ENCODE results near the gene CMTM2. TPM values are rescaled to one million over a fixed set of nuclear protein-coding genes. Genes with fewer than 3 reads are reported as not detected.

CMTM2 gene
- total RNA-seq, 2 experiments from 2014 or later = not detected

- H3K27me3 ChIP-seq (ENCODE audit: control insufficient read depth in 1 of 2, insufficient read depth in 2 of 2, low read length in 2 of 2) = no peaks in the 10 kb centered on the region
- H3K4me3 Mint-ChIP-seq = no peak overlapping the region
- H3K27ac ChIP-seq (ENCODE audit: low read depth in 1 of 2, low read length in 2 of 2) = no peak overlapping the region
- intact Hi-C loops (cut with DNase I, micrococcal nuclease) = no loop called here
- peaks cover 24% of the 10 kb centered on the region for H3K4me1 ChIP-seq (ENCODE audit: insufficient read depth, low read length)
- peaks cover under 1% of the 10 kb centered on the region for H3K36me3 ChIP-seq (ENCODE audit: insufficient read depth, low read length)
- H3K9me3 Mint-ChIP-seq = no peaks in the 10 kb centered on the region
- H3K27me3 Mint-ChIP-seq = no peaks in the 10 kb centered on the region
- H3K4me3 ChIP-seq (ENCODE audit: low read length) = no peak overlapping the region
- ChIA-PET POLR2A (interaction anchor here (0.7 to 1.0 kb wide), 2 partner anchors 9 to 23 kb away, joined by 3 read pairs; partner anchors contain the start of gene CKLF), CTCF (no interaction called here)
- H3K4me1 Mint-ChIP-seq (ENCODE audit: low read depth) = peaks cover 40% of the 10 kb centered on the region
- H3K27ac Mint-ChIP-seq = peak overlapping the region; percentile 15
- no peak for DNase-seq
- H3K36me3 Mint-ChIP-seq (ENCODE audit: low read depth) = no peaks in the 10 kb centered on the region
- H3K9me3 ChIP-seq (ENCODE audit: control insufficient read depth in 1 of 2, insufficient read depth in 1 of 2, low read length in 2 of 2) = no peaks in the 10 kb centered on the region
- TF ChIP-seq CTCF (IDR thresholded peaks at IDR 0.05) = no peak
- no peak for ATAC-seq (ENCODE audit: poor library complexity)
These were observed 35.7 kb upstream of the CMTM2 start for GRCh38 chr16:66543541-66543940.

GRCh38 chr16:66544016-66544757 lies 35.1 kb upstream of the CMTM2 start:
- ChIA-PET POLR2A (no interaction called here), CTCF (no interaction called here)
- Mint-ChIP-seq H3K27ac (peak overlapping the region; percentile 15), H3K4me3 (no peak overlapping the region), H3K4me1 (ENCODE audit: low read depth) (peaks cover 43% of the 10 kb centered on the region), H3K27me3 (no peaks in the 10 kb centered on the region), H3K36me3 (ENCODE audit: low read depth) (no peaks in the 10 kb centered on the region), H3K9me3 (no peaks in the 10 kb centered on the region)
- DNase-seq (no peak), ATAC-seq (ENCODE audit: poor library complexity) (no peak)
- Histone ChIP-seq H3K9me3 (ENCODE audit: control insufficient read depth in 1 of 2, insufficient read depth in 1 of 2, low read length in 2 of 2) (no peaks in the 10 kb centered on the region), H3K36me3 (ENCODE audit: insufficient read depth, low read length) (no peaks in the 10 kb centered on the region), H3K27ac (ENCODE audit: low read depth in 1 of 2, low read length in 2 of 2) (no peak overlapping the region), H3K4me3 (ENCODE audit: low read length) (no peak overlapping the region), H3K27me3 (ENCODE audit: control insufficient read depth in 1 of 2, insufficient read depth in 2 of 2, low read length in 2 of 2) (no peaks in the 10 kb centered on the region), H3K4me1 (ENCODE audit: insufficient read depth, low read length) (peaks cover 26% of the 10 kb centered on the region)
- TF ChIP-seq CTCF (IDR thresholded peaks at IDR 0.05) = no peak
- intact Hi-C loops (cut with DNase I, micrococcal nuclease) = no loop called here

DNA sequence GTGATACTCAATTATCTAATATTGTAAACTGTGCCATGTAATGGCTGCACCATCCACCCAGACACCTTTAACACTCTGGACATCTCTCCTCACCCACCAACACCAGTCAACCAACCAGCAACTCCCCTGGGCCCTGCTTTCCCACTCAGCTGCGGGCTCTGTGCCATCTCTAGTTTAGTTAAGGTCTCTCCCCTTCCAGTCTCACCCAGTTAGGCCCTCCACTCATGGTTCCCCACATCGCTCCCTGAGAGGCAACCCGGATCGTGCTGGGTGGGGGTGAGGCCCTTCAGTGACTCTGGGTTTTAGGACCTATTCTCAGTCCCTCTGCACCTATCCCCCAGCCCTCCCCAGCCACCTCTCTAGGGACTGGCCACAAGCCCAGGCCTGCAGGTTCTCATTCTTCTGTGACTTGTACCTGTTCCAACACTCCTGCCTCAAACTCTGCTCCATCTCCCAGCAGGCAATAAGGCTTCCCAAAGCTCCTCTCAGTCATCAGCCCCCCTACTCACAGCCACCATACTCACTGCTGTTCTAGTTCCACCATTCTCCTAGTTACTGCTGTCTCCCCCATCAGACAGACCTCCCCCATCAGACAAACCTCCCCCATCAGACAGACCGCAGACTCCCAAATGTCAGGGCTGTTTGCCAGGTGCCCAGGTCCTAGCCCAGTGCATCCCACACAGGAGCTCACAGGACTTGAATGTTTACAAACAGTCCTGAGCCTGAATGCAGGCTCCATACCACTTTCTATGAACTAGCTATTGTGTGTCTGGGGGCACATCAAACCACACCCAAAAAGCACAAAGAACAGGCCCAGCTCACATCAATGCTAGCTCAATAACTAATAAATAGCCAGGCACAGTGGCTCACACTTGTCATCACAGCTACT lies 31.9 kb upstream of the CMTM2 start:
- DNase-seq (no peak), ATAC-seq (ENCODE audit: poor library complexity) (no peak)
- Histone ChIP-seq H3K27me3 (ENCODE audit: control insufficient read depth in 1 of 2, insufficient read depth in 2 of 2, low read length in 2 of 2) (no peaks in the 10 kb centered on the region), H3K4me1 (ENCODE audit: insufficient read depth, low read length) (peaks cover 46% of the 10 kb centered on the region), H3K4me3 (ENCODE audit: low read length) (no peak overlapping the region), H3K27ac (ENCODE audit: low read depth in 1 of 2, low read length in 2 of 2) (no peak overlapping the region), H3K36me3 (ENCODE audit: insufficient read depth, low read length) (no peaks in the 10 kb centered on the region), H3K9me3 (ENCODE audit: control insufficient read depth in 1 of 2, insufficient read depth in 1 of 2, low read length in 2 of 2) (no peaks in the 10 kb centered on the region)
- ChIA-PET POLR2A (interaction anchor here (1.4 to 8.2 kb wide), 2 partner anchors 11 to 24 kb away, joined by 3 to 124 read pairs; no protein-coding TSS in a partner anchor), CTCF (interaction anchor here (0.7 to 1.9 kb wide), 7 partner anchors 11 to 61 kb away, joined by 3 to 6 read pairs (median 5); no protein-coding TSS in a partner anchor)
- Mint-ChIP-seq H3K4me3 (peak overlapping the region; percentile 81), H3K36me3 (ENCODE audit: low read depth) (peaks cover 10% of the 10 kb centered on the region), H3K27ac (peak overlapping the region; percentile 80), H3K9me3 (no peaks in the 10 kb centered on the region), H3K27me3 (no peaks in the 10 kb centered on the region), H3K4me1 (ENCODE audit: low read depth) (peaks cover 50% of the 10 kb centered on the region)
- TF ChIP-seq CTCF (IDR thresholded peaks at IDR 0.05) = no peak
- intact Hi-C loops (cut with DNase I, micrococcal nuclease) = no loop called here

Data from CD4-positive, alpha-beta T cell (primary cell).